DND-41 (cell line): ENCODE data around the gene DSCAM.

Experiments used
- ATAC-seq: fragments of 200-7000 bp; cut with Tn5 transposase; 3 replicates; pipeline ENCODE4 v1.9.1; 2021; ENCODE audit warnings: low read depth; ENCODE audit not compliant: insufficient read depth
- DNase-seq: peaks from one replicate; pipeline ENCODE4 v3.0.0-alpha.2; 2020
- H2AFZ ChIP-seq: 2 replicates; pipeline ENCODE4 v1.6.0; 2012; ENCODE audit warnings: low read depth, low read length
- H3K27ac ChIP-seq: 2 replicates; pipeline ENCODE4 v1.5.1; 2012; ENCODE audit warnings: low read length, inconsistent platforms
- H3K27me3 ChIP-seq: fragments of 200-600 bp; sonication (generic); 2 replicates; pipeline ENCODE4 v1.6.0; 2012; ENCODE audit warnings: low read length, mild to moderate bottlenecking, inconsistent platforms; ENCODE audit not compliant: insufficient read depth, poor library complexity
- H3K36me3 ChIP-seq: 2 replicates; pipeline ENCODE4 v1.5.1; 2012; ENCODE audit warnings: low read length, inconsistent platforms; ENCODE audit not compliant: insufficient read depth
- H3K4me1 ChIP-seq: 2 replicates; pipeline ENCODE4 v1.5.1; 2012; ENCODE audit warnings: mild to moderate bottlenecking, low read length; ENCODE audit not compliant: insufficient read depth
- H3K4me2 ChIP-seq: 2 replicates; pipeline ENCODE4 v1.6.0; 2012; ENCODE audit warnings: mild to moderate bottlenecking, moderate library complexity, low read length, inconsistent platforms; ENCODE audit not compliant: insufficient read depth
- H3K4me3 ChIP-seq, 2 experiments: fragments of 200-600 bp in 1 of 2; shearing (Covaris generic) in 1 of 2; 2 replicates each; pipeline ENCODE4 v1.5.1; 2012 to 2016; ENCODE audit warnings: inconsistent platforms in 2 of 2, low read length in 2 of 2, mild to moderate bottlenecking in 2 of 2, low read depth in 1 of 2, moderate library complexity in 1 of 2
- H3K79me2 ChIP-seq: 2 replicates; pipeline ENCODE4 v1.6.0; 2012; ENCODE audit warnings: low read length, inconsistent platforms; ENCODE audit not compliant: insufficient read depth
- H3K9ac ChIP-seq: 2 replicates; pipeline ENCODE4 v1.6.0; 2012; ENCODE audit warnings: low read depth, mild to moderate bottlenecking, inconsistent platforms, low read length, moderate library complexity
- H3K9me3 ChIP-seq: 2 replicates; pipeline ENCODE4 v1.5.1; 2012; ENCODE audit warnings: low read length, moderate library complexity, mild to moderate bottlenecking, inconsistent platforms; ENCODE audit not compliant: insufficient read depth, severe bottlenecking
- H4K20me1 ChIP-seq: 2 replicates; pipeline ENCODE4 v1.6.0; 2012; ENCODE audit warnings: low read length; ENCODE audit not compliant: insufficient read depth
- CTCF ChIP-seq: IDR thresholded peaks from 2 replicates; pipeline ENCODE4 v1.5.1; 2012; ENCODE audit warnings: borderline replicate concordance, low read length, moderate library complexity, mild to moderate bottlenecking; ENCODE audit not compliant: poor library complexity, severe bottlenecking; ENCODE audit errors: extremely low read depth
- EZH2 ChIP-seq: IDR thresholded peaks from 3 replicates; pipeline ENCODE4 v1.6.1; 2012; ENCODE audit warnings: borderline replicate concordance, low read depth, mild to moderate bottlenecking, moderate library complexity, low read length, inconsistent platforms; ENCODE audit not compliant: severe bottlenecking

DSCAM gene

GRCh38 chr21:40595806-40596205 lies 251.2 kb downstream of the DSCAM start:
- DNase-seq (no peak), ATAC-seq (no peak)
- Histone ChIP-seq H3K9ac (no peak overlapping the region), H3K4me3 (no peak overlapping the region), H3K79me2 (no peaks in the 10 kb centered on the region), H3K27me3 (no peaks in the 10 kb centered on the region), H3K9me3 (no peaks in the 10 kb centered on the region), H3K27ac (no peak overlapping the region), H3K4me1 (no peaks in the 10 kb centered on the region), H2AFZ (no peak overlapping the region), H4K20me1 (no peaks in the 10 kb centered on the region), H3K36me3 (no peaks in the 10 kb centered on the region), H3K4me2 (no peak overlapping the region)
- no peak for TF ChIP-seq CTCF
- no peak for TF ChIP-seq EZH2

- H3K36me3 ChIP-seq = no peaks in the 10 kb centered on the region
- H3K9ac ChIP-seq = no peak overlapping the region
- no peaks in the 10 kb centered on the region for H3K79me2 ChIP-seq
- H3K4me2 ChIP-seq = no peak overlapping the region
- no peaks in the 10 kb centered on the region for H3K4me1 ChIP-seq
- TF ChIP-seq EZH2 = no peak
- no peak for TF ChIP-seq CTCF
- no peaks in the 10 kb centered on the region for H3K9me3 ChIP-seq
- no peak overlapping the region for H2AFZ ChIP-seq
- ATAC-seq (no peak), DNase-seq (no peak)
- peaks cover 5% of the 10 kb centered on the region for H3K27me3 ChIP-seq
- no peaks in the 10 kb centered on the region for H4K20me1 ChIP-seq
- H3K27ac ChIP-seq = no peak overlapping the region
- no peak overlapping the region for H3K4me3 ChIP-seq
Measured at GRCh38 chr21:40587736-40588346, 259.1 kb downstream of the DSCAM start.

- ATAC-seq = no peak
- DNase-seq = no peak
Measured at GRCh38 chr21:40586575-40586974, 260.4 kb downstream of the DSCAM start.

More at GRCh38 chr21:40586575-40586974, 260.4 kb downstream of the DSCAM start:
- no peak for TF ChIP-seq EZH2
- TF ChIP-seq CTCF = no peak
- Histone ChIP-seq H2AFZ (no peak overlapping the region), H3K79me2 (no peaks in the 10 kb centered on the region), H3K9ac (no peak overlapping the region), H3K4me1 (no peaks in the 10 kb centered on the region), H3K27ac (no peak overlapping the region), H3K27me3 (peaks cover 5% of the 10 kb centered on the region), H3K9me3 (no peaks in the 10 kb centered on the region), H3K4me2 (no peak overlapping the region), H3K4me3 (no peak overlapping the region), H3K36me3 (no peaks in the 10 kb centered on the region), H4K20me1 (no peaks in the 10 kb centered on the region)
